Hippocampal formation (tissue), 2 donors: ENCODE measurements around the gene PCDHA9.
A peak's percentile ranks its signal among the peaks of the same experiment; 100 is the strongest.
"Not testable (repeated sequence)": the region's sequence is repeated elsewhere in the genome, so short reads cannot be mapped to it uniquely, and the experiment has no call there.

Experiments
- DNase-seq, 2 donors: peaks; one replicate each; lab custom pipeline; 2025; lab: John Stamatoyannopoulos, UW

The PCDHA9 gene

DNA sequence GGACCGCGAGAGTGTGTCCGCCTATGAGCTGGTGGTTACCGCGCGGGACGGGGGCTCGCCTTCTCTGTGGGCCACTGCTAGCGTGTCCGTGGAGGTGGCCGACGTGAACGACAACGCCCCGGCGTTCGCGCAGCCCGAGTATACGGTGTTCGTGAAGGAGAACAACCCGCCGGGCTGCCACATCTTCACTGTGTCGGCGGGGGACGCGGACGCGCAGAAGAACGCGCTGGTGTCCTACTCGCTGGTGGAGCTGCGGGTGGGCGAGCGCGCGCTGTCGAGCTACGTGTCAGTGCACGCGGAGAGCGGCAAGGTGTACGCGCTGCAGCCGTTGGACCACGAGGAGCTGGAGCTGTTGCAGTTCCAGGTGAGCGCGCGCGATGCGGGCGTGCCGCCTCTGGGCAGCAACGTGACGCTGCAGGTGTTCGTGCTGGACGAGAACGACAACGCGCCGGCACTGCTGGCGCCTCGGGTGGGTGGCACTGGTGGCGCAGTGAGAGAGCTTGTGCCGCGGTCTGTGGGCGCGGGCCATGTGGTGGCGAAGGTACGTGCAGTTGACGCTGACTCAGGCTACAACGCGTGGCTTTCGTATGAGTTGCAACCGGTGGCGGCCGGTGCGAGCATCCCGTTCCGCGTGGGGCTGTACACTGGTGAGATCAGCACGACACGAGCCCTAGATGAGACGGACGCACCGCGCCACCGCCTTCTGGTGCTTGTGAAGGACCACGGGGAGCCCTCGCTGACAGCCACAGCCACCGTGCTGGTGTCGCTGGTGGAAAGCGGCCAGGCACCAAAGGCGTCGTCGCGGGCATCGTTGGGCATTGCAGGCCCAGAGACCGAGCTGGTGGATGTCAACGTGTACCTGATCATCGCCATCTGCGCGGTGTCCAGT, 12.3 kb upstream of the PCDHA9 start:
- DNase-seq: no peak

DNA sequence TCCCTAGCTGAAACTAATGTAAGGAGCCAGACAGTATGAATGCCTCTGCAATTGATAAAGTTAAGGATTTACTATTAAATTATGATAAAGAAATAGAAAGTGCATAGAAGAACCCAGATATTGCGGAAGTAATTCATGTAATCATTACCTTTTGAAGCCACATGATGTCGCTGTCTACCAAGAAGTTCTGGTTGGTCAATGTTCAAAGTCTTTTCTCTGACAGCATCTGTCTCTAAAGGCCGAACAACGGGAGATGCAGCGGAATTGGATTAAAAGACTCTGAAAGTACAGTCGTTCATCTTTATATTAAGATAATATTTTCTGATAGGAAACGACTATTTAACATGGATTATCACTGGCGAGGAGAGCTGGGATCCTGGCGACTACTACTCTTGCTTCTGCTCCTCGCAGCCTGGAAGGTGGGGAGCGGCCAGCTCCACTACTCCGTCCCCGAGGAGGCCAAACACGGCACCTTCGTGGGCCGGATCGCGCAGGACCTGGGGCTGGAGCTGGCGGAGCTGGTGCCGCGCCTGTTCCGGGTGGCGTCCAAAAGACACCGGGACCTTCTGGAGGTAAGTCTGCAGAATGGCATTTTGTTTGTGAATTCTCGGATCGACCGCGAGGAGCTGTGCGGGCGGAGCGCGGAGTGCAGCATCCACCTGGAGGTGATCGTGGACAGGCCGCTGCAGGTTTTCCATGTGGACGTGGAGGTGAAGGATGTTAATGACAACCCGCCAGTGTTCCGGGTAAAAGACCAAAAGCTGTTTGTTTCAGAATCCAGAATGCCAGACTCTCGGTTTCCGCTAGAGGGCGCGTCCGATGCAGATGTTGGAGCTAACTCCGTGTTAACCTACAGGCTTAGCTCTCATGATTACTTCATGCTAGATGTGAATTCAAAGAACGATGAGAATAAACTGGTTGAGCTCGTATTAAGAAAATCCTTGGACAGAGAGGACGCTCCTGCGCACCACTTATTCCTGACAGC, 6.9 kb upstream of the PCDHA9 start, which contains the start of gene PCDHA8:
Gene PCDHA8 (plus strand): TSS at position 210 of the 985 bp plus-strand sequence. CDS start 135 bp downstream, at position 345.
- peak; percentile 39 to 43 for DNase-seq

DNA sequence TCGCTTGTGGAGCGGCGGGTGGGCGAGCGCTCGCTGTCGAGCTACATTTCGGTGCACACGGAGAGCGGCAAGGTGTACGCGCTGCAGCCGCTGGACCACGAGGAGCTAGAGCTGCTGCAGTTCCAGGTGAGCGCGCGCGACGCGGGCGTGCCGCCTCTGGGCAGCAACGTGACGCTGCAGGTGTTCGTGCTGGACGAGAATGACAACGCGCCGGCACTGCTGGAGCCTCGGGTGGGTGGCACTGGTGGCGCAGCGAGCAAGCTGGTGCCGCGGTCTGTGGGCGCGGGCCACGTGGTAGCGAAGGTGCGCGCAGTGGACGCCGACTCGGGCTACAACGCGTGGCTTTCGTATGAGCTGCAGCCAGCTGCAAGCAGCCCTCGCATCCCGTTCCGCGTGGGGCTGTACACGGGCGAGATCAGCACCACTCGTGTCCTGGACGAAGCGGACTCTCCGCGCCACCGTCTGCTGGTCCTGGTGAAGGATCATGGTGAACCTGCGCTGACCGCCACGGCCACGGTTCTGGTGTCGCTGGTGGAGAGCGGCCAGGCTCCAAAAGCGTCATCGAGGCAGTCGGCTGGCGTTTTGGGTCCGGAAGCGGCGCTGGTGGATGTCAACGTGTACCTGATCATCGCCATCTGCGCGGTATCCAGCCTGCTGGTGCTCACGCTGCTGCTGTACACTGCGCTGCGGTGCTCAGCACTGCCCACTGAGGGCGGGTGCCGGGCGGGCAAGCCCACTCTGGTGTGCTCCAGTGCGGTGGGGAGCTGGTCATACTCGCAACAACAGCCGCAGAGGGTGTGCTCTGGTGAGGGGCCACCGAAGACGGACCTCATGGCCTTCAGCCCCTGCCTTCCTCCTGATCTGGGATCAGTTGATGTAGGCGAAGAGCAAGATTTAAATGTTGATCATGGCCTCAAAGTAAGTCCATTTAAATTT, 5.1 kb upstream of the PCDHA9 start:
- no peak for DNase-seq

DNA sequence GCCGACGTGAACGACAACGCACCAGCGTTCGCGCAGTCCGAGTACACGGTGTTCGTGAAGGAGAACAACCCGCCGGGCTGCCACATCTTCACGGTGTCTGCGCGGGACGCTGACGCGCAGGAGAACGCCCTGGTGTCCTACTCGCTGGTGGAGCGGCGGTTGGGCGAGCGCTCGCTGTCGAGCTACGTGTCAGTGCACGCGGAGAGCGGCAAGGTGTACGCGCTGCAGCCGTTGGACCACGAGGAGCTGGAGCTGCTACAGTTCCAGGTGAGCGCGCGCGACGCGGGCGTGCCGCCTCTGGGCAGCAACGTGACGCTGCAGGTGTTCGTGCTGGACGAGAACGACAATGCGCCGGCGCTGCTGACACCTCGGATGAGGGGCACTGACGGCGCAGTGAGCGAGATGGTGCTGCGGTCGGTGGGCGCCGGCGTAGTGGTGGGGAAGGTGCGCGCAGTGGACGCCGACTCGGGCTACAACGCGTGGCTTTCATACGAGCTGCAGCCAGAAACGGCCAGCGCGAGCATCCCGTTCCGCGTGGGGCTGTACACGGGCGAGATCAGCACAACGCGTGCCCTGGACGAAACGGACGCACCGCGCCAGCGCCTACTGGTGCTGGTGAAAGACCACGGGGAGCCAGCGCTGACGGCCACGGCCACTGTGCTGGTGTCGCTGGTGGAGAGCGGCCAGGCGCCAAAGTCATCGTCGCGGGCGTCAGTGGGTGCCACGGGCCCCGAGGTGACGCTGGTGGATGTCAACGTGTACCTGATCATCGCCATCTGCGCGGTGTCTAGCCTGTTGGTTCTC, 1.9 kb downstream of the PCDHA9 start:
- not testable (repeated sequence) for DNase-seq

DNA sequence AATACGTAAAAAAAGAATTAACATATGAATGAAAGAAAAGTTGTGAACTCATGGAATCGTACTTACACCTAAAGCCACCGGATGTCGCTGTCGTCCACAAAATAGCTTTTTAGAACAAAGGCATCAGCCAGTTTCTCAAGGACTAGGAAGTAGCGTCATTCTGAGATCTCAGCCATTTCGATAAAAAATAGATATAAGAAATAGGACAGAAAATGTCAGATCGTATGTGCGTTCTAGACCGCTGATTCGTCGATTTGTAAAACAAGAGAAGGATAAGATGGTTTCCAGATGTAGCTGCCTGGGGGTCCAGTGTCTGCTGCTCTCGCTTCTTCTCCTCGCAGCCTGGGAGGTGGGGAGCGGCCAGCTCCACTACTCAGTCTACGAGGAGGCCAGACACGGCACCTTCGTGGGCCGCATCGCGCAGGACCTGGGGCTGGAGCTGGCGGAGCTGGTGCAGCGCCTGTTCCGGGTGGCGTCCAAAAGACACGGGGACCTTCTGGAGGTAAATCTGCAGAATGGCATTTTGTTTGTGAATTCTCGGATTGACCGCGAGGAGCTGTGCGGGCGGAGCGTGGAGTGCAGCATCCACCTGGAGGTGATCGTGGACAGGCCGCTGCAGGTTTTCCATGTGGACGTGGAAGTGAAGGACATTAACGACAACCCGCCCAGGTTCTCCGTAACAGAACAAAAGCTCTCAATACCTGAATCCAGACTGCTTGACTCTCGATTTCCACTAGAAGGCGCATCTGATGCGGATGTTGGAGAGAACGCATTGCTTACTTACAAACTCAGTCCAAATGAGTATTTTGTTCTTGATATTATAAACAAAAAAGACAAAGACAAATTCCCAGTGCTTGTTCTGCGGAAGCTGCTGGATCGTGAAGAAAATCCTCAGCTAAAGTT, 7.8 kb downstream of the PCDHA9 start, which contains the start of gene PCDHA10:
Gene PCDHA10 (plus strand): TSS at position 126 of the 903 bp plus-strand sequence. CDS start 152 bp downstream, at position 278.
- DNase-seq: peak in 1 of 2 donors; percentile 48

DNA sequence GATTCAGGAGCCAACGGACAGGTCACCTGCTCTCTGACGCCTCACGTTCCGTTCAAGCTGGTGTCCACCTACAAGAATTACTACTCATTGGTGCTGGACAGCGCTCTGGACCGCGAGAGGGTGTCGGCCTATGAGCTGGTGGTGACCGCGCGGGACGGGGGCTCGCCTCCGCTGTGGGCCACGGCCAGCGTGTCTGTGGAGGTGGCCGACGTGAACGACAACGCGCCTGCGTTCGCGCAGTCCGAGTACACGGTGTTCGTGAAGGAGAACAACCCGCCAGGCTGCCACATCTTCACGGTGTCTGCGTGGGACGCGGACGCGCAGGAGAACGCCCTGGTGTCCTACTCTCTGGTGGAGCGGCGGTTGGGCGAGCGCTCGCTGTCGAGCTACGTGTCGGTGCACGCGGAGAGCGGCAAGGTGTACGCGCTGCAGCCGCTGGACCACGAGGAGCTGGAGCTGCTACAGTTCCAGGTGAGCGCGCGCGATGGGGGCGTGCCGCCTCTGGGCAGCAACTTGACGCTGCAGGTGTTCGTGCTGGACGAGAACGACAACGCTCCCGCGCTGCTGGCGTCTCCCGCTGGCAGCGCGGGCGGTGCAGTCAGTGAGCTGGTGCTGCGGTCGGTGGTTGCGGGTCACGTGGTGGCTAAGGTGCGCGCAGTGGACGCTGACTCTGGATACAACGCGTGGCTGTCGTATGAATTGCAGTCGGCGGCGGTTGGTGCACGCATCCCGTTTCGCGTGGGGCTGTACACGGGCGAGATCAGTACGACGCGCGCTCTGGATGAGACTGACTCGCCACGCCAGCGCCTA, 9.2 kb downstream of the PCDHA9 start:
- DNase-seq: no peak

DNA sequence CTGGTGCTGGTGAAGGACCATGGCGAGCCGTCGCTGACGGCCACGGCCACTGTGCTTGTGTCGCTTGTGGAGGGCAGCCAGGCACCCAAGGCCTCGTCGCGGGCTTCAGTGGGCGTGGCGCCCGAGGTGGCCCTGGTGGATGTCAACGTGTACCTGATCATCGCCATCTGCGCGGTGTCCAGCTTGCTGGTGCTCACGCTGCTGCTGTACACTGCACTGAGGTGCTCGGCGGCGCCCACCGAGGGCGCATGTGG, 9.7 kb downstream of the PCDHA9 start:
- DNase-seq: no peak

DNA sequence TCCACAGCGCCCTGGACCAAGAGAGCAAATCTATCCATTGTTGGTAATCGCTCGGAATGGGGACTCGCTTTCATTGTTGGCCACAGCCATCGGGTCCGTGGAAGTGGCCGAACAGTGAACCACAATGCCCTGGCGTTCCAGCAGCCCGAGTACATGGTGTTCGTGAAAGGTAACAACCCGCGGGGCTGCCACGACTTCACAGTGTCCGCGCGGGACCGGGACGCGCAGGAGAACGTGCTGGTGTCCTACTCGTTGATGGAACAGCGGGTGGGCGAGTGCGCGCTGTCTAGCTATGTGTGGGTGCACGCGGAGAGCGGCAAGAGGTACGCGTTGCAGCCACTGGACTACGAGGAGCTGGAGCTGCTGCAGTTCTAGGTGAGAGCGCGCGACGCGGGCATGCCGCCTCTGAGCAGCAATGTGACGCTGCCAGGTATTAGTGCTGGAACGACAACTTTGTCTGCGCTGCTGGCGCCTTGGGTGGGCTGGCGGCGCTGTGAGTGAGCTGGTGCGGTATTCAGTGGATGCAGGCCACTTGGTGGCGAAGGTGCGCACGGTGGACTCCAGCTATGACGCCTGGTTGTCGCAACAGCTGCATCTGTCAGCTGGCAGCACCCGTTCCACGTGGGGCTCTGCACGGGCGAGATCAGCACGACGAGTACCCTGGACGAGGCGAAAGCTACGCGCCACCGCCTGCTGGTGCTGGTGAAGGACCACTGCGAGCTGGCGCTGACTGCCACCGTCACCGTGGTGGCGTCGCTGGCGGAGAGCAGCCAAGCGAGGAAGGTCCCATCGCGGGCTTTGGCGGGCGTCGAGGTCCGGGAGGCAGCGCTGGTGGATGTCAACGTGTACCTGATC, 14.5 kb downstream of the PCDHA9 start:
- no peak for DNase-seq

DNA sequence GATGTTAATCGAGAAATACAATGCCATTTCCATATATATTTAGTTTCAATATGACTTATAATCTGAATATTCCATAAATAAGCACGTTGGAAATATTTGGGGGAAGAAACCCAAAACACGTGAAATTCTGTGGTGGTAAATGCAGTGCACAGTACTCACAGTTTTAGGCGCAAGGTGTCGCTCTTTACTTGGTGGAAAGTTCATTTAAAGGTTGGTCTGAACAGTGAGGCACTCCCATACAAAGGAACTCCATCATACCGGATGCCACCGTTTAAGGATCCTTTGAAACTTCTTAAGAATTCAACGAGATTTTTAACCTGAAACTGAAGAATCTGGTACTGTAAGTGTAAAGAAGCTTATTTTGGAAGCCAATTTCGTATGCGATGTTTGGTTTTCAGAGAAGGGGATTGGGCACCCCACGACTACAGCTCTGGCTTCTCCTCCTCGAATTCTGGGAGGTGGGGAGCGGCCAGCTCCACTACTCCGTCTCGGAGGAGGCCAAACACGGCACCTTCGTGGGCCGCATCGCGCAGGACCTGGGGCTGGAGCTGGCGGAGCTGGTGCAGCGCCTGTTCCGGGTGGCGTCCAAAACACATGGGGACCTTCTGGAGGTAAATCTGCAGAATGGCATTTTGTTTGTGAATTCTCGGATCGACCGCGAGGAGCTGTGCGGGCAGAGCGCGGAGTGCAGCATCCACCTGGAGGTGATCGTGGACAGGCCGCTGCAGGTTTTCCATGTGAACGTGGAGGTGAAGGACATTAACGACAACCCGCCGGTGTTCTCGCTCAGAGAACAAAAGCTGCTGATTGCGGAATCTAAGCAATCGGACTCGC, 20.8 kb downstream of the PCDHA9 start, which contains the start of gene PCDHA11:
Gene PCDHA11 (plus strand): TSS at position 237 of the 834 bp plus-strand sequence. CDS start 147 bp downstream, at position 384.
- DNase-seq: peak; percentile 15 to 30

DNA sequence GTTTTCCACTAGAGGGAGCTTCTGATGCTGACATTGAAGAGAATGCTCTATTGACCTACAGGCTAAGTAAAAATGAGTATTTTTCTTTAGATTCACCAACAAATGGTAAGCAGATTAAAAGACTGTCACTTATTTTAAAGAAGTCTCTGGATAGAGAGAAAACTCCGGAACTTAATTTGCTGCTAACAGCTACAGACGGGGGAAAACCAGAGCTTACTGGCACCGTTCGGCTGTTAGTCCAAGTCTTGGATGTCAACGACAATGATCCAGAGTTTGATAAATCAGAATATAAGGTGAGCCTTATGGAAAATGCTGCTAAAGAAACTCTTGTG, 21.3 kb downstream of the PCDHA9 start:
- no peak for DNase-seq

DNA sequence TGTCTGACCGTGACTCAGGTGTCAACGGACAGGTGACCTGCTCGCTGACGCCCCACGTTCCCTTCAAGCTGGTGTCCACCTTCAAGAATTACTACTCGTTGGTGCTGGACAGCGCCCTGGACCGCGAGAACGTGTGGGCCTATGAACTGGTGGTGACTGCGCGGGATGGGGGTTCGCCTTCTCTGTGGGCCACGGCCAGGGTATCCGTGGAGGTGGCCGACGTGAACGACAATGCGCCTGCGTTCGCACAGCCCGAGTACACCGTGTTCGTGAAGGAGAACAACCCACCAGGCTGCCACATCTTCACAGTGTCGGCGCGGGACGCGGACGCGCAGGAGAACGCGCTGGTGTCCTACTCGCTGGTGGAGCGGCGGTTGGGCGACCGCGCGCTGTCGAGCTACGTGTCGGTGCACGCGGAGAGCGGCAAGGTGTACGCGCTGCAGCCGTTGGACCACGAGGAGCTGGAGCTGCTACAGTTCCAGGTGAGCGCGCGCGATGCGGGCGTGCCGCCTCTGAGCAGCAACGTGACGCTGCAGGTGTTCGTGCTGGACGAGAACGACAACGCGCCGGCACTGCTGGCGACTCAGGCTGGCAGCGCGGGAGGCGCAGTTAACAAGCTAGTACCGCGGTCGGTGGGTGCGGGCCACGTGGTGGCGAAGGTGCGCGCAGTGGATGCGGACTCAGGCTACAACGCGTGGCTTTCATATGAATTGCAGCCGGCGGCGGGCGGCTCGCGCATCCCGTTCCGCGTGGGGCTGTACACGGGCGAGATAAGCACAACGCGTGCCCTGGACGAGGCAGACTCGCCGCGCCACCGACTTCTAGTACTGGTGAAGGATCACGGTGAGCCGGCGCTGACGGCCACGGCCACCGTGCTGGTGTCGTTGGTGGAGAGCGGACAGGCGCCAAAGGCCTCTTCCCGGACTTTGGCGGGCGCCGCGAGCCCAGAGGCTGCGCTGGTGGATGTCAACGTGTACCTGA, 22.3 kb downstream of the PCDHA9 start:
- DNase-seq: no peak

DNA sequence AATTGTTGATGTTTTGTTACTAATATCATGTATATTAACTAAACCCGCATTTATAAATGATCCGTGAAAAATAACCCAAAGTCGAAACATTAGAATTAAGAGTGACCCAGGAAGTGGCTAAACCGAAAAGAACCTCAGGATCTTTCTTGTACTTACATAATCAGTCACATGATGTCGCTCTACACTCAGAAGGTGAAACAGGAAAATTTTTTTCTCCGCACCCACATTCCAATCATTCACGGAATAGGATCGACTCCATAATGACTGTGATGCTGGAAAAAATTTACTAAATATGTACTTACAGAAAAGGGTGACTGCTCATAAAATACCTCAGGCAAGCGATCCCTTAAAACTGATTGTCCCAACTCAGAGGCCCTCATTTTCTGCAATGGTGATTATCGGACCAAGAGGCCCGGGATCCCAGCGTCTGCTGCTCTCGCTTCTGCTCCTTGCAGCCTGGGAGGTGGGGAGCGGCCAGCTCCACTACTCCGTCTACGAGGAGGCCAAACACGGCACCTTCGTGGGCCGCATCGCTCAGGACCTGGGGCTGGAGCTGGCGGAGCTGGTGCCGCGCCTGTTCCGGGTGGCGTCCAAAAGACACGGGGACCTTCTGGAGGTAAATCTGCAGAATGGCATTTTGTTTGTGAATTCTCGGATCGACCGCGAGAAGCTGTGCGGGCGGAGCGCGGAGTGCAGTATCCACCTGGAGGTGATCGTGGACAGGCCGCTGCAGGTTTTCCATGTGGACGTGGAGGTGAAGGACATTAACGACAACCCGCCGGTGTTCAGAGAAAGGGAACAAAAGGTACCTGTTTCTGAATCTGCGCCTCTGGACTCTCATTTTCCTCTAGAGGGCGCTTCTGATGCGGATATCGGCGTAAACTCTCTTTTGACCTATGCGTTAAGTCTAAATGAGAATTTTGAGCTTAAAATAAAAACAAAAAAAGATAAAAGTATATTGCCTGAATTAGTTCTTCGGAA, 27.2 kb downstream of the PCDHA9 start, which contains the start of gene PCDHA12:
Gene PCDHA12 (plus strand): TSS at position 224 of the 981 bp plus-strand sequence. CDS start 165 bp downstream, at position 389.
- no peak for DNase-seq

DNA sequence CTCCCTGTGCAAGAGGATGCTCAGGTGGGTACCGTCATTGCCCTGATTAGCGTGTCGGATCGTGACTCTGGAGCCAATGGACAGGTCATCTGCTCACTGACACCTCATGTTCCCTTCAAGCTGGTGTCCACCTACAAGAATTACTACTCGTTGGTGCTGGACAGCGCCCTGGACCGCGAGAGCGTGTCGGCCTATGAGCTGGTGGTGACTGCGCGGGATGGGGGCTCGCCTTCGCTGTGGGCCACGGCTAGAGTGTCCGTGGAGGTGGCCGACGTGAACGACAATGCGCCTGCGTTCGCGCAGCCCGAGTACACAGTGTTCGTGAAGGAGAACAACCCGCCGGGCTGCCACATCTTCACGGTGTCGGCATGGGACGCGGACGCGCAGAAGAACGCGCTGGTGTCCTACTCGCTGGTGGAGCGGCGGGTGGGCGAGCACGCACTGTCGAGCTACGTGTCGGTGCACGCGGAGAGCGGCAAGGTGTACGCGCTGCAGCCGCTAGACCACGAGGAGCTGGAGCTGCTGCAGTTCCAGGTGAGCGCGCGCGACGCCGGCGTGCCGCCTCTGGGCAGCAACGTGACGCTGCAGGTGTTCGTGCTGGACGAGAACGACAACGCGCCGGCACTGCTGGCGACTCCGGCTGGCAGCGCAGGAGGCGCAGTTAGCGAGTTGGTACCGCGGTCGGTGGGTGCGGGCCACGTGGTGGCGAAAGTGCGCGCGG, 28.5 kb downstream of the PCDHA9 start:
- DNase-seq: not testable (repeated sequence)

DNA sequence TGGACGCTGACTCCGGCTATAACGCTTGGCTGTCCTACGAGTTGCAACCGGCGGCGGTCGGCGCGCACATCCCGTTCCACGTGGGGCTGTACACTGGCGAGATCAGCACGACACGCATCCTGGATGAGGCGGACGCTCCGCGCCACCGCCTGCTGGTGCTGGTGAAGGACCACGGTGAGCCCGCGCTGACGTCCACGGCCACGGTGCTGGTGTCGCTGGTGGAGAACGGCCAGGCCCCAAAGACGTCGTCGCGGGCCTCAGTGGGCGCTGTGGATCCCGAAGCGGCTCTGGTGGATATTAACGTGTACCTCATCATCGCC, 29.0 kb downstream of the PCDHA9 start:
- DNase-seq: no peak
